RCC 7860 (cell line): ENCODE results near the gene GNAO1.

Experiments used
- DNase-seq: peaks from one replicate; pipeline ENCODE4 v3.0.0-alpha.2; 2015; ENCODE audit warnings: low spot score
- FAIRE-seq: peaks from 2 replicates; lab custom pipeline; 2012; peaks lifted over from hg19 to GRCh38; lab: Jason Lieb, UNC

Gene GNAO1

GRCh38 chr16:56234737-56235136 lies 43.4 kb downstream of the GNAO1 start:
- no peak for FAIRE-seq
- no peak for DNase-seq

GRCh38 chr16:56237451-56237930 lies 46.2 kb downstream of the GNAO1 start:
- FAIRE-seq (no peak), DNase-seq (no peak)

DNA sequence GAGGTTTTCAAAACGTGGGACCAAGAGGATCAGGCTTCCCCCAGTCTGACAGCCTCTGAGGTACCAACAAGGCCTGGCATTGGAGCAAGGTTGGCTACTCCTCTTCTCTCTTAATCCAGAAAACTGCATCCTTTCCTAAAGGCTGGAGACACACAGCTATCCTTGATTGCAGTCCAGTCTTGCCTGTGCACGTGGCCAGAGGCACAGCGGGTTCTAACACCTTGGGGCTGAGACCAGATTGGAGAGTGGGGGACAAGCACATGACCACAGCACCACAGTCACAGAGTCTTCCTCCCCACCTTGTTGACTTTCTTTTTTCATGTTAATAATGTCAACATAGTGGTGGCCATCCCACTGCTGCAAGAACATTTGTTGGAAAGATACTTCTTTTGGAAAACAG lies 46.9 kb downstream of the GNAO1 start:
- no peak for FAIRE-seq

DNA sequence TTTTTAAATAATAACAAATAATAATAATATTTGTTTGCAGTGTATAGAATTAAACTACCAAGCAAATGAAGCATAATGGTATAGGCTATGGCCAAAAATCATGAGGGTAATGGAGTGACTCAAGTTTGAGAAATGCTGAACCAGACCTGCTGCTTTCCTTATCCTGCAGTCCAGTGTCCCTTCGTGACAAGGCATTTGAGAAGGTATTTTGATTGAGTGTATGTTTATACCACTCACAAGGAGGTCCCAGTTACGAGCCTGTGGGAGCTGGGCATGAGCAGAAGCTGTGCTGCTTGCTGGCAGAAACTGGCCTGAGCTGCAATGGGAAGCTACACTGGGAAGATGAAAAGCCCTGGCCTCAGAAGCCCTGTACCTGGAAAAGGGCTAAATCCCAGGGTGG lies 50.3 kb downstream of the GNAO1 start:
- FAIRE-seq (no peak), DNase-seq (no peak)

More for the DNA sequence above, 46.9 kb downstream of the GNAO1 start:
- DNase-seq, result no peak

DNA sequence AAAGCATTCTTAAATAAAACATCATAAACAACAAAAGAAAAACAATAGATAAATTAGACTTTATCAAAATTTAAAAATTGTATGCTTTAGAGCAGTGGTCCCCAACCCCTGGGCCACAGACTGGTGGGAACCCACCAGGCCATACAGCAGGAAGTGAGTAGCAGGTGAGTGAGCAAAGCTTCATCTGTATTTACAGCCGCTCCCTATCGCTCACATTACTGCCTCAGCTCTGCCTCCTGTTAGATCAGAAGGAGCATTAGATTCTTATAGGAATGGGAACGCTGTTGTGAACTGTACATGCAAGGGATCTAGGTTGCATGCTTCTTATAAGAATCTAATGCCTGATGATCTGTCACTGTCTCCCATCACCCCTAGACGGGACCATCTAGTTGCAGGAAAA lies 51.5 kb downstream of the GNAO1 start:
- no peak for FAIRE-seq
- DNase-seq, result no peak

- no peak for DNase-seq
- no peak for FAIRE-seq
Measured at GRCh38 chr16:56244612-56245011, 53.3 kb downstream of the GNAO1 start.

DNA sequence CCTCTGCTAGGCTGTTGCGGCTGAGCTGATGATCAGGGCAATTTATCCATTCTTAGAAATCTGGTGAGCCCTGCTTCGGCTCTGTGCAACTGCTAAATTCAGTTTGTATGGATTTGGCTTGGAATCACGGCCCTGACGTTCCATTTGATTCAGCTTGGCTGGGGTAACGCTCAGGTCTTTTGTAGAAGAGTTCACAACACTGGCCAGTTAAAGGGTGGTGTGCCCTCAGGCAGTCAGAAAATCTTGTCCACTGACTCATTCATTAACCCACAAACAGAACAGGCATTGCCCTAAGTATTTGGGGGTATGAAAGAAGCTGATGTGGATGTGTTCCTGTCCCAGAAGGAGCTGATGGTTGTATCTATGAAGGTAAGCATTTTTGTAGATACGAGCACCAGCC lies 53.9 kb downstream of the GNAO1 start:
- FAIRE-seq, result no peak

DNA sequence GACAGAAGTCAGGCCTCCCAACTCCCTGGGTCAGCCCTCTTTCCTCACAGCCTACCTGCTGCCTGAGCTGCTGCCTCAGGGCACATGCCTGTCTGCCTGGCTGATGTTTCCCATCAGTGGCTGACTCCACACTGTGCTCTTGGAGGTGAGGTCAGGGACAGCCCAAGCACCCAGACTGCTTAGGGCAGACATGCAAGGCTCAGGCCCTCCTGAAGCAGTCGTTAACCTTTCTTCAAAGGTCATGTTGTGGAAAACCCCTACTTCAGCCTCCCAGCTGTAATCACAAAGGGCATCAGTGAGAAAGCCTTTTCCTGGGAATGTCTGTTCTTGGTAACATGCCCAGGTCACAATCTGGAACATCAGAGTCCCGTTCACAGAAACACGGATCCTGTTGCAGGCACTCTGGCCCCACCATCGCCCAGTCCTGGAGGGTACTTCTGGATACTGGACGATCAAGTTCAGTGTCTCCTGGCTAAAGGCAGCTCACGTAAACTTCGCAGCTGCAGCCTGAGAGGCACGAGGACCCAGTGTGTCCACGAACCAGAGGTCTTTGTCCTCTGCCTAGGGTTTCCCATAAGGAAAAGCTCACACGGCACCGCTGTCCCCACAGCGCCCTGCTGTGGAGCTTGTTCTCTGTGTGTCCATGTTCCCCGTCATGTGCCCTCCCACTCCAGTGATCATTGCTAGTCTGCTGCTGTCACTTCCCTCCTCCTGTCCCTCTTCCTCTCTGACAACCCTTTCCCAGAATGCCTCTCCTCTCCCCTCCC lies 54.9 kb downstream of the GNAO1 start:
- peak; percentile 90 for FAIRE-seq
- peak; percentile 83 for DNase-seq

More for the DNA sequence above, 53.9 kb downstream of the GNAO1 start:
- DNase-seq, result no peak

DNA sequence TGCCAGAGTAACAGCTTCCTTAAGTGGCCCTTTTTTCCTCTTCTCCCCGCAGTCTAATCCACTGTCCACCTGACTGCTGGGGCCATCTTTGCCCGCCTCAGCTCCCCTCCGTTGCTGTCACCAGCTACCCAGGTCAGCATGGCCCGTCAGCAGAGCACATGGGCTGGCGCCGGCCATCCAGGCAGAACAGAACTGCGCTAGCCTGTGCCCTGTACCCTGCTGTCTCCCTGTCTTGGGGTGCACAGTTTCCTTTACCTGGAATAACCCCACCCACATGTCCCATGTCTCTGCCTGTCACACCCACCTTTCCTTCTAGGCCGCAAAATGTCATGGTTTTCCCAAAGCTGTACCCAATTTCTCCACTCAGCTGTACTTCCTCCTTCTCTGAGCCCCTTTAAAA lies 55.7 kb downstream of the GNAO1 start:
- DNase-seq (no peak), FAIRE-seq (no peak)

- FAIRE-seq, result no peak
Measured at GRCh38 chr16:56247808-56248207, 56.5 kb downstream of the GNAO1 start.

GRCh38 chr16:56252835-56253234 lies 61.5 kb downstream of the GNAO1 start:
- DNase-seq, result no peak
- no peak for FAIRE-seq

More at GRCh38 chr16:56247808-56248207, 56.5 kb downstream of the GNAO1 start:
- DNase-seq, result no peak

GRCh38 chr16:56255904-56256303 lies 64.6 kb downstream of the GNAO1 start:
- FAIRE-seq (no peak), DNase-seq (no peak)

DNA sequence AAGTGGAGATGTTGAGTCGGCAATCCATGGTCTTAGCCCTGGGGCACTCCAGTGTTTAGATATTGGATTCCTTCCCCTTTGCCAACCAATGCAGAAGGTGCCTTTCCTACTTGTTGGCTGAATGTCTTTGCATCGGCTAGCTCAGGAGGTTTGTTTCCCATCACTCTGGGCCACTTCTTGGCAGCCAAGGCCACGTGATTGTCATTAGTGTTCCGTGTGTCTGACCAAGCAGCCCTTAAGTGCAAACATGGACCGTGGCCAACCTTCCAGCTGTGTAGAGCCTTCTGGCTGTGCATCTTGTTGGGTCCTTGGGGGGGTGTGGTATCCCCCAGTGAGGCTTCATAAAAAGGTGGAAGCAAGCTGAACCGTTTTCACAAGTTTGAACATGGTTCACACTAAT lies 66.0 kb downstream of the GNAO1 start:
- FAIRE-seq (no peak), DNase-seq (no peak)

DNA sequence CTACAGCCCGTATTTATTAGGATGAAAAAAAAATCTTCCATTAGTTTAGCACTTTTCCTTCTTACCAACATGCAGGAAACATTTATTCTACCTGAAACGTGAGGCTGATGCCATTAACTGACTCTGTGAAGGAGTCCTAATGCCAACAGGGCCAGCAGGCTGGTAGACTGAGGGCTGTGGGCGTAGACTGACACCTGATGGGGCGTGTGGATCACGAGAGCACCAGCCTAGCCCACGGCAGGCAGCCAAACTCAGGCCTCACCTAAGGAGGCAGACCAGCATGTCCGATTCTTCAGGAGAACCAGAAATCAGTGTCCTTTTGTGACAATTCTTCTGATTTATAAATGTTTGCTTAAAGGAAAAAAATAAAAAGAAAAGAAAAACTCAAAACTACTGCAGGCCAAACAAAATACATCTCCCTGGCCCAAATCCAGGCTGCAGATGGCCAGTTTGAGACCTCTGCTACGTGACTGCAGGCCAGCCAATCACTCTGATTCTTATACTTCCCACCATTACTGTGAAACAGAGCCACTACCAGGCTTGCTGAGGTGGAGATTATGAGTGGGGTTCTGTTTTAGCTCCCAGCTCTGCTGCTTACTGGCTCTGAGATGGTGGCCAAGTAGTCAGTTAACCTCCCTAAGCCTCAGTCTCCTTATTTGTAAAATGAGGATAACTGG lies 66.5 kb downstream of the GNAO1 start:
- FAIRE-seq, result no peak

GRCh38 chr16:56258508-56259424 lies 67.5 kb downstream of the GNAO1 start:
- DNase-seq, result no peak
- FAIRE-seq, result no peak

More for the DNA sequence above, 66.5 kb downstream of the GNAO1 start:
- DNase-seq, result no peak

DNA sequence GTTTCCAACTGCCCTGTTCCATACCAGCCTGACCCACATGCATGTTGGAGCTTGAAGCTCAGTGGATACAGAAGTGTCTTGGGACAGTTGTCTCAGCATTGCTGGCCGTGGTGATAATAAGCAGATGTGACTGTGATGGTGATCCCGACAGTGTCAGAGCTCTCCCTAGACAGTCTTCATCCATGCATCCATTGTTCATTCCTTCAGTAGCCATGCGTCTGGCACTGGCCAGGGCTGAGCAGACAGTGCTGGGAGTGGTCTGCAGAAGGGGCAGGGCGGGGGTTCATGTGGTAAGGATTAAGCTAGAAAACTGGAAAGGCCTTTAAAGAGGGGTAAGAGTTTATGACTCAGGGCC lies 68.1 kb downstream of the GNAO1 start:
- no peak for DNase-seq
- FAIRE-seq, result no peak

- DNase-seq (no peak), FAIRE-seq (no peak)
Measured at GRCh38 chr16:56260378-56261160, 69.3 kb downstream of the GNAO1 start.

DNA sequence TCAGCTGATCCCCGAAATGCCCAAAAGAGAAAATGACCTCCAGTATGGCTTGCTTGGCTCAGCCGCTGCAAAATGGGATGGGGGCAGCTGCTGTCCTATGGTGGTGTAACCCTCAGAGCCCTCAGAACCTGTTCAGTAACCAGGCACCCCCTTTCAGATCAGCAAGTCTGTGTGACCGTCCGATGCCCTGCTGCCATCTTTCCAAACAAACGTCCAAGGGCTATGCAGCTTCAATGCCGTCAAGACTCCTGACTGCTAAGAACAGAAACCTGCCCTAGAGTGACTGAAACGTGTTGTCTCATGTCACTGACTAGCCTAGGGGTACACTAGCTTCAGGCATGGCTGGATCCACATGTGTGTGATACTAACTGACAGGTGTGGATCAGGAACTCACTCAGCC lies 70.4 kb downstream of the GNAO1 start:
- no peak for DNase-seq
- no peak for FAIRE-seq

DNA sequence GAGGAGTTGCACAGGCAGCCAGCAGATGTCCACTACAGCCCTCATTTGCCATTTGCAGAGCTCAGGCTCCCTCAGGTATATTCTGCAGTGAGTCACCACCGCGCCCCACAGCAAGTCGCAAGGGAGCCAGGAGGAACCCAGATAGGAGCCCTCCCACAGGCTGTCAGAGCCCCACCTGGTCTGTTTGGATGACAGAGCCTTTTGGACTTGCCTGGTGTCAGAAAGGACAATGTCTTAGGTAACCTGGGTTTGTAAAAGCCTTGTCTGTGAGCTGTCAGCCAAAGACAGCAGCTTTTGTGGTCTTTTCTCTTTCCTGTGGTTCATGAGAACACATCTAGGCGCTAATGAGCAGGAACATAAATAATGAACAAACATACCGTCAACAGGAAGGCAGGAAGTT lies 70.9 kb downstream of the GNAO1 start:
- FAIRE-seq (no peak), DNase-seq (no peak)

GRCh38 chr16:56262551-56263245 lies 71.4 kb downstream of the GNAO1 start:
- no peak for FAIRE-seq
- DNase-seq, result no peak
